Skin epidermis (tissue), 12 donors: ENCODE data around the gene CFAP53.

ENCODE experiments used
- H3K27ac ChIP-seq, 21 experiments: fragments of 200-600 bp; sonication (generic) in 11 of 21; one replicate each; pipeline ENCODE4 v1.5.0; 2020; ENCODE audit warnings: mild to moderate bottlenecking in 3 of 21, inconsistent platforms in 2 of 21, moderate library complexity in 2 of 21
- H3K4me3 ChIP-seq, 7 experiments: fragments of 200-600 bp; sonication (generic) in 2 of 7; one replicate each; pipeline ENCODE4 v1.5.0; 2020; ENCODE audit warnings: inconsistent platforms in 2 of 7, mild to moderate bottlenecking in 2 of 7, moderate library complexity in 1 of 7

Gene CFAP53

DNA sequence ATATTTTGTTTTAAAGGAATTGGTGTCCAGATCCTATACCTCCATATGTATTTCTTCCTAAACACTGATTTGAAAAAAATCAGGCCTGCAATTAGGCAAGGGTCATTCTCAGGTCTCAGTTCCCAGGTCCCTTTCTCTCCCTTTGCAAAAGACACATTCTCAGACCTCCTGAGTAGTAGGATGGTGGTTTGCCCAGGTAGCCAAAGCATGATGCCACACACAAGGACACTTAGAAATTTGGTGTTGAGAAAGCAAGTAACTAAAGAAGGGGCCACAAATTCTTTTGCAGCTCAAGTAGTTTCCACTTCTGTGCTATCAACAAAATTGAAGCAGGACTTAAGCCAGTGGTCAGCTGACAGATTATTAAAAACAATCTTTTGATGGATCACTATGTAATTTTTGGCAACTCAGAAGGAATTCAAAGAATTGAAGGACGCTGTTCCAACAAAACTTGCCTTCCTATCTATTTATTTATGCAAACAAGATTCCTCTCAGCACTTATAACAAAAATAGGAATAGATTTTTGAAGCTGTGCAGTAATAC lies 64.7 kb downstream of the CFAP53 start:
- Histone ChIP-seq H3K4me3 (no peak overlapping the region), H3K27ac (no peak overlapping the region)

DNA sequence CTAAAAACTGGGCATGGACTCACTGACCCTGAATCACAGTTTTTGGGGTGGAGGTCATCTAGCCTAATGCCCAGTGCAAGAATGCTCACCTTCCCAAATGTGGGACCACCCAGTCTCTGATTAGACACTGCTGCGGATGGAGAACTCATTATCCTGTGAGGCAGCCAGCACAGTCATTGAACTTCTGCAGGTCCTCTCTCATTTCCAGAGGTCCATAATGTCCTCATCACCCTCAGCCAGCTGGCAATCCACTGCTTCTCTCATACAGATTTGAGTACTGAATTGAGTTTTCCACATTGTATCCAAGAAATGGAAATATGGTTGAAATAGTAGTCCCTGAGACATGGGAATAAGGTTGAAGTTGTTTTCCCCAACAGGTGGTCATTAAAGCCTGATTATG lies 66.4 kb downstream of the CFAP53 start:
- Histone ChIP-seq H3K27ac (no peak overlapping the region), H3K4me3 (no peak overlapping the region)

DNA sequence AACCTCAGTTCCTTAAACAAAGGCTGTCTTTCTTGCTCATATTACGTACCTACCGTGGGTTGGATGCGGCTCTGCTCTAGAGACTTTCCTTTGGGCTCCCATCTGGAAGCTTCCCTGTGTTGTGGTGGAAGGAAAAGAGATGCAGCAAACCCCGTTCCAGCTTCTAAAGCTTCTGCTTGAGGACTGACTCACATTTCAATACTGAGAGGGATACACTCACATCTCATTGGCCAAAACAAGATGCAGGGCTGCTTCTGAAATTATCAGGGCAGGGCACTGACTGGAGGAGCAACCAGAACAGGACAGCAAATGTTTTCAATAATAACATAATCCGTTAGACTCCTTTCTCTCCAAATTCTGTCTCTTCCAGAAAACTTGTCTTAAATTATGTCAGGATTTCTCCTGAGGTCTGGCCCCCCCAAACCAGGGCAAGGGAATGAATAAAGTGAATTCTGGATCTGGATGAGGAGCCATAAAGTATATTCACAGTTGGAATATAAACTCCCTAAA lies 66.9 kb downstream of the CFAP53 start:
- Histone ChIP-seq H3K4me3 (no peak overlapping the region), H3K27ac (no peak overlapping the region)

- Histone ChIP-seq H3K27ac (no peak overlapping the region), H3K4me3 (no peak overlapping the region)
These were observed 70.0 kb downstream of the CFAP53 start for GRCh38 chr18:50196261-50196660.

- H3K4me3 ChIP-seq, result no peak overlapping the region
- H3K27ac ChIP-seq, result no peak overlapping the region
These were observed 70.6 kb downstream of the CFAP53 start for GRCh38 chr18:50195689-50196088.

- Histone ChIP-seq H3K27ac (peak within 1 kb of the TSS in 18 of 21 experiments; percentile 10 to 86 (median 56)), H3K4me3 (peak within 1 kb of the TSS; percentile 27 to 61 (median 49))
These were observed 71.4 kb downstream of the CFAP53 start, which contains the start of gene MYO5B for GRCh38 chr18:50194631-50195532. TSS of gene MYO5B (minus strand) at chr18:50195147. CDS start at chr18:50194793, 354 bp downstream.

GRCh38 chr18:50193796-50194630 lies 72.3 kb downstream of the CFAP53 start:
- peak overlapping the region; percentile 27 to 61 (median 49) for H3K4me3 ChIP-seq
- peak overlapping the region in 17 of 21 experiments; percentile 10 to 86 (median 57) for H3K27ac ChIP-seq

GRCh38 chr18:50192995-50193795 lies 73.1 kb downstream of the CFAP53 start:
- Histone ChIP-seq H3K27ac (peak overlapping the region in 6 of 21 experiments; percentile 21 to 86 (median 60)), H3K4me3 (peak overlapping the region in 6 of 7 experiments; percentile 28 to 61 (median 51))

- Histone ChIP-seq H3K4me3 (no peak overlapping the region), H3K27ac (no peak overlapping the region)
These were observed 75.4 kb downstream of the CFAP53 start for GRCh38 chr18:50190926-50191325.

GRCh38 chr18:50190236-50190635 lies 76.1 kb downstream of the CFAP53 start:
- H3K4me3 ChIP-seq, result no peak overlapping the region

GRCh38 chr18:50189160-50189559 lies 77.1 kb downstream of the CFAP53 start:
- Histone ChIP-seq H3K27ac (no peak overlapping the region), H3K4me3 (no peak overlapping the region)

More at GRCh38 chr18:50190236-50190635, 76.1 kb downstream of the CFAP53 start:
- H3K27ac ChIP-seq, result no peak overlapping the region

DNA sequence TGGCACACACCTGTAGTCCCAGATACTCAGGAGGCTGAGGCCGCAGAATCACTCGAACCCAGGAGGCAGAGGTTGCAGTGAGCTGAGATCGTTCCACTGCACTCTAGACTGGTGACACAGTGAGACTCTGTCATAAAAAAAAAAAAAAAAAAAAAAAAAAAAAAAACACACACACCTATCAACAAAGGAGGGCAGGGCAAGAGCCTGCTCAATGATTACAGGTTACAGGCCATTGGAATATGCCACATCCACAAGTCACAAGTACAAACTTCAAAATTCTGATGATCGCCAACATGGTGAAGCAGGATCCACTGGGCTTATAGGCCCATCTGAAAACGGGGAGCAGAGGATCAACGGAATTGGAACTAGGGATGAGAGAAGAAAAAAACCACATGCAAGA lies 77.6 kb downstream of the CFAP53 start:
- H3K27ac ChIP-seq, result no peak overlapping the region

GRCh38 chr18:50187659-50188058 lies 78.6 kb downstream of the CFAP53 start:
- no peak overlapping the region for H3K4me3 ChIP-seq

More for the DNA sequence above, 77.6 kb downstream of the CFAP53 start:
- no peak overlapping the region for H3K4me3 ChIP-seq

DNA sequence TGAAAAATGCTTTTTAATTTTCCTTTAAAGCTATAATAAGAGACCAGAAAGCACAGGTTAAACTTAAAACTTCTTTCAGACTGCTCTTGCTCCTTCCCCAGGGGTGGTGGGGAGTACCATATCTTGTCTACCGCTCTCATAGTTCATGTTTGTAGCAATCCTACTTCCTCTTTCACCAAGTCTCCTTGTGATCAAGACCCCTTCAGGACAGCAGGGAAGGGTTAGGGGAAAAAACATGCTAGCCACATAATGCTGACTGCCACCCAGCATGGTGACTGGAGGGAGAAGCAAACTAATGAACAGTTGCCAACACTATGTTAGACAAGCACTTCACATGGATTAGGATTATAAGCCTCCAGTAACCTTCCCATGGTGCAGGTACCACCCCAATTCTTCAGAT lies 79.9 kb downstream of the CFAP53 start:
- Histone ChIP-seq H3K4me3 (no peak overlapping the region), H3K27ac (no peak overlapping the region)

More at GRCh38 chr18:50187659-50188058, 78.6 kb downstream of the CFAP53 start:
- H3K27ac ChIP-seq, result no peak overlapping the region

GRCh38 chr18:50183556-50183955 lies 82.7 kb downstream of the CFAP53 start:
- H3K27ac ChIP-seq, result peak overlapping the region in 1 of 21 experiments; percentile 2
- no peak overlapping the region for H3K4me3 ChIP-seq

- Histone ChIP-seq H3K4me3 (no peak overlapping the region), H3K27ac (no peak overlapping the region)
These were observed 83.8 kb downstream of the CFAP53 start for GRCh38 chr18:50182511-50182910.

- Histone ChIP-seq H3K27ac (no peak overlapping the region), H3K4me3 (no peak overlapping the region)
These were observed 84.7 kb downstream of the CFAP53 start for GRCh38 chr18:50181590-50181989.

DNA sequence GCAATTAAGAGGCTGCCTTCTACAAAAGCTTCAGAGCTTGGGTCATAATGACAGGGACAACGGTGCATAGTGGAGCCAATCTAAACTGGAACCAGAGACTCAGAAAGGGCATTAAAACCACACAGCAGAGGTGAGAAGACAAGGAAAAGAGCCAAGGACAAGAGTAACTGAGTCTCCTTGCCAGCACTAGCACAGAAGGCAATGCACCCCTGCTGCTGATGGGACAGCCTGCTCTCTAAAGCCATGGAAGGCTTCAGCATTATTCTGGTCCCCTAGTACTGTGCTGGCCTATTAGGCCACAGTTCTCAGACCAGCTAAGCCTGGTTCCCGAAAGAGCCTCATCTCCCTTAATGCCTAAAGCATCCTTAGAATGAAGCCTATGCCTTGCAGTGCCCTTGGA lies 86.8 kb downstream of the CFAP53 start:
- Histone ChIP-seq H3K27ac (no peak overlapping the region), H3K4me3 (no peak overlapping the region)
